ENCODE measurements around the gene CMPK2.
"Not testable (repeated sequence)": the region's sequence is repeated elsewhere in the genome, so short reads cannot be mapped to it uniquely, and the experiment has no call there.

The CMPK2 gene

DNA sequence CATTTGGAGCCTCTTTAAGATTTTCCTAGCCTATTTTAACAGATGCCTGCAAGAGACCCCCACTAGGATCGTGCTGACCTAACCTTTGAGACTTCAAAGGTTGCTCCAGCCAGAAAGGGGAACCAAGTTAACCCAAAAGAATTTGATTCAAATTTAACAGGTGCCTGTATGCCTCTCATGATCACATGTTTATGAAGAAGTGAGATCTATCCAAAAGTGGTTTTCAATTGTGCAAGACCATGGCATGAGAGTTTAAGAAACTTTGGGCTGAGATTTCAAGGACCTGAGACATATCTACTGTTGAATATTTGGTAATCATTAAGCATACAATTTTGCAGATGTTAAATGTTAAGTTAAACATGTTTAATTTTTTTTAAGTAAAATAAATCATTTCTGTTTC is 10.6 kb upstream of the CMPK2 start:
- DNase-seq (ENCODE audit: low read depth in 1 of 2, low spot score in 1 of 2), result no peak
- in situ Hi-C loops (cut with HindIII; ENCODE audit: low pct_unique_long_range_greater_than_20kb, low sequenced_read_pairs), result no loop called here
- no peak for TF ChIP-seq JUND (IDR thresholded peaks at IDR 0.05; ENCODE audit: low read depth)

DNA sequence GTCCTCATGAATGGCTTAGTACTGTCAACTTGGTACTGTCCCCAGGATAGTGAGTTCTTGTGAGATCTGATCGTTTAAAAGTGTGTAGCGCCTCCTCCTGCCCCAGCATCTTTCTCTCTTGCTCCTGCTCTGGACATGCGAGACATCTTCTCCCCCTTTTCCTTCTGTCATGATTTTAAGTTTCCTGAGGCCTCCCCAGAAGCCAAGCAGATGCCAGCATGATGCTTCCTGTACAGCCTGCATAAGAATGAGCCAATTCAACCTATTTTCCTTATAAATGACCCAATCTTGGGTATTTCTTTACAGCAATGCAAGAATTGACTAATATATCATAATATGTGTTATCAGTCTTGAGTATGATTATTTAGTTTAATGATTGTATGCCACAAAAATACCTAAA is 8.3 kb upstream of the CMPK2 start:
- no peak for TF ChIP-seq JUND (IDR thresholded peaks at IDR 0.05; ENCODE audit: low read depth)
- in situ Hi-C loops (cut with HindIII; ENCODE audit: low pct_unique_long_range_greater_than_20kb, low sequenced_read_pairs), result no loop called here
- DNase-seq (ENCODE audit: low read depth in 1 of 2, low spot score in 1 of 2), result no peak

DNA sequence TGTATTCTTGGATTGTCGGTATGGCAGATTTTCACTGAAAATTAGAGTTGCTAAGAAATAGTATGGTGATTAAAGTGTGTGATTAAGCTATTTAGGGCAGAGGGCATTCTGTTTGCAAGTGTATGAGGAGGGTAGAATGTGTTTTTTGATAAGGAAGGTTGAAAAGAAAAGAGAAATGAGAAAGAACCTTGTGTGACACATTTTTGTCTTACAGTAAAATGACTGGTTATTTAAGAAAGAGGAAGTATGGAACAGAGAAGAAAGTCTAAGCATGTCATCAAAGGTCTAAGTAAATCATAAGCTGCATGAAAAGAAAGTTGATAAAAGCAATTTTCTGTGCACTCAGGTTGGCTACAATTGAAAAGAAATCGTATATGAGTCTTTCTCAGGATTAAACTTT is 6.7 kb upstream of the CMPK2 start:
- no peak for TF ChIP-seq JUND (IDR thresholded peaks at IDR 0.05; ENCODE audit: low read depth)
- no peak for DNase-seq (ENCODE audit: low read depth in 1 of 2, low spot score in 1 of 2)
- in situ Hi-C loops (cut with HindIII; ENCODE audit: low pct_unique_long_range_greater_than_20kb, low sequenced_read_pairs), result no loop called here

DNA sequence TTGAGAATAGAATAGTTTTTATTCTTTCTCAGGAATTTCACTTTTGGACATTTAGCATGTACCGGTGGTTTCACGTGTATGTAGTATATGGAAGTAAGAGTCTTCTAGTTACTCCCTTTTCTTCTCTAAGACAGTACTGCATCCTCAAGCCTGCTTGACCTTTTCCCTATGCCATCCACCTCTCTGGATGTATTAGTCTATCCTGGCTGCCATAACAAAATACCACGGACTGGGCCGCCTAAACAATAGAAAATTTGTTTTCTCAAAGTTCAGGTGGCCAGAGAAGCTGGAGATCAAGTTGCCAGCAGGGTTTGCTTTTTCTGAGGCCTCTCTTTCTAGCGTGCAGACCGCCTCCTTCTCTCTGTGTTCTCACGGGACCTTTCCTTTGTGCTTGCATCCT is 1.3 kb upstream of the CMPK2 start:
- no peak for TF ChIP-seq JUND (IDR thresholded peaks at IDR 0.05; ENCODE audit: low read depth)
- DNase-seq (ENCODE audit: low read depth in 1 of 2, low spot score in 1 of 2), result no peak
- in situ Hi-C loops (cut with HindIII; ENCODE audit: low pct_unique_long_range_greater_than_20kb, low sequenced_read_pairs), result no loop called here

DNA sequence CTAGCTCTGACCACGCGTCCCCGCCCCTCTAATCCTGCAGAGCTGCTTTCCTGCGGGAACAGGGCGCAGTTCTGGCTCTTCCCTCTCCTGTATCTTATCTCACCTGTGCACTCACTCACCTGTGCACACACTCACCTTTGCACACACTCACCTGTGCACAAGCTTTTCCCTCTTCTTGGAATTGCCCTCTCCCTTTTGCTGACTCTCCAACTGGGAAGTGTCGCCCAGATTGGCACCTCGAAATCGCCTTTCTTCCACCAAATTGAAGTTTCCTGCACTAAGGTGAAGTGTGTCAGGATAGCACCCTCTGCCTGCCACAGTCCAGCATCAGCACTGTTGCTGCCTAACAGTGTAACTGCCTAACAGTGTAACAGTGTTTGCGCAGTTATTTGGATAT is 566 bp upstream of the CMPK2 start:
- in situ Hi-C loops (cut with HindIII; ENCODE audit: low pct_unique_long_range_greater_than_20kb, low sequenced_read_pairs), result no loop called here
- DNase-seq (ENCODE audit: low read depth in 1 of 2, low spot score in 1 of 2), result peak; percentile 49 to 51
- no peak for TF ChIP-seq JUND (IDR thresholded peaks at IDR 0.05; ENCODE audit: low read depth)

DNA sequence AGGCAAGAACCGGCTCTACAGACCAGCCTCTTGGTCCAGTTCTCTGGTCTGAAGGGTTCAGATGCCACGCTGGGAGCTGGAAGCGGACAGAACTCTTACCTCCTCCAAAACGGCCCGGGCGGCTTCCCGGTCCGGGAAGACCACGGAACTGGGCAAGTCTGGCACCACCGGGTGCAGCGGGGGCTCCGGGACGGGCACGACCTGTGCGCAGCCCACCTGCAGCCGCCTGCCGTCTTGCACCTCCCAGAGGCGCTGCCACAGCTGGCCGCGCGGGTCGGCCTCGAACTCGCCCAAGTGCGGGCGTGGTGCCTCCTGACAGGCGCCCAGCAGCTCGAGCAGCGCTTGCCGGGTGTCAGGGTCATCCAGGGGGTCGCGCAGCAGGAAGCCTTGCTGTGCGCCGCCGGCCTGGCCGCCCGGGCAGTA is 773 bp downstream of the CMPK2 start:
- no peak for TF ChIP-seq JUND (IDR thresholded peaks at IDR 0.05; ENCODE audit: low read depth)
- in situ Hi-C loops (cut with HindIII; ENCODE audit: low pct_unique_long_range_greater_than_20kb, low sequenced_read_pairs), result no loop called here
- no peak for DNase-seq (ENCODE audit: low read depth in 1 of 2, low spot score in 1 of 2)

DNA sequence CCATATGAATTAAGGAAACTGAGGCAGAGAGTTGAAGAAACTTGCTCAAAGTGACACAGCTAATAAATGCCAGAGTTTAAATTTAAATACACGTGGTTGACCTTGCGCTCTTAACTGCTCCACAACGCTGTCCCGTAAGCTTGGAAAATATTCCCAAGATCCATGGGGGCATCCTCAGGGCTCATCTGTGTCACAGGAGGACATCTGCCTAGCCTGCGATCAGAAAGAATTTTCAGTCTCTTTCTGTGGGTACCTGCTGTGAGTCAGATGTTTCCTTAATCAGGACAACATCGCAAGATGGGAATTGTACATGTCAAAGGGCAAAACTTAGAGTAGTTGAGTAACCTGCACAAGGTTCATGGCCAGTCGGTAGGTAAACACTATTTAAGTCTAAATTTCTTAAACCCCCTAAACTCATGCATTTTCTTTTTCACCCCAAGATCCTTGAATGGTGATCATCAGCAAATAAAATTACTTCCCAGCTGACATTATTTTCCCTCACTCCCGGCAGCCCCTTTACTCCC is 1.4 kb downstream of the CMPK2 start:
- TF ChIP-seq JUND (IDR thresholded peaks at IDR 0.05; ENCODE audit: low read depth), result no peak

DNA sequence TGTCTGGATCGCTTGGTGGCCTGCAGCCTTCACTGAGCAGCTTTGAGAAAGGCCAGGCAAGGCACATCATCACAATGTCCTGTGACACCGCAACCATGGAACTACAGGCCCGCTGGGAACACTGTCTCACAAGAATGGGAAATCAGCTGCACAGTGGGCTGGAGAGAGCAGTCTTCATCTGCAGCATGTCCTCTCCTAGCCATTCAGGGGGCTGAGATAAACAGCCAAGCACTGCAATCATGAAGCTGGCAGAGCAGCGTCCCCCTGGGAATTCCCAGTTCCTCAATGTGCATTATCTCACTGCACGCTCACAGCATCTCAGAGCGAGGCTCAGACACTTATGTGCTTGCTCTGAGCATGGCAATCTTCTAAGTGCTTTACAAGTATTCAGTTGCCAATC is 1.9 kb downstream of the CMPK2 start:
- no peak for DNase-seq (ENCODE audit: low read depth in 1 of 2, low spot score in 1 of 2)
- in situ Hi-C loops (cut with HindIII; ENCODE audit: low pct_unique_long_range_greater_than_20kb, low sequenced_read_pairs), result no loop called here
- TF ChIP-seq JUND (IDR thresholded peaks at IDR 0.05; ENCODE audit: low read depth), result no peak

More for the DNA sequence above, 1.4 kb downstream of the CMPK2 start:
- DNase-seq (ENCODE audit: low read depth in 1 of 2, low spot score in 1 of 2), result no peak
- in situ Hi-C loops (cut with HindIII; ENCODE audit: low pct_unique_long_range_greater_than_20kb, low sequenced_read_pairs), result no loop called here

DNA sequence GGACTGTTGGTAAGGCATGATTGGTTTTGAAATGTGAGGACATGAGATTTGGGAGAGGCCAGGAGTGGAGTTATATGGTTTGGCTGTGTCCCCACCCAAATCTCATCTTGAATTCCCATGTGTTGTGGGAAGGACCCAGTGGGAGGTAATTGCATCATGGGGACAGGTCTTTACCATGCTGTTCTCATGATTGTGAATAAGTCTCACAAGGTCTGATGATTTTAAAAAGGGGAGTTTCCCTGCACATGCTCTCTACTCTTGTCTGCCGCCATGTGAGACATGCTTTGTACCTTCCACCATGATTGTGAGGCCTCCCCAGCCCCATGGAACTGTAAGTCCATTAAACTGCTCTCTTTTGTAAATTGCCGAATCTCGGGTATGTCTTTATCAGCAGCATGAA is 5.4 kb downstream of the CMPK2 start:
- no peak for TF ChIP-seq JUND (IDR thresholded peaks at IDR 0.05; ENCODE audit: low read depth)
- DNase-seq (ENCODE audit: low read depth in 1 of 2, low spot score in 1 of 2), result no peak
- in situ Hi-C loops (cut with HindIII; ENCODE audit: low pct_unique_long_range_greater_than_20kb, low sequenced_read_pairs), result no loop called here

DNA sequence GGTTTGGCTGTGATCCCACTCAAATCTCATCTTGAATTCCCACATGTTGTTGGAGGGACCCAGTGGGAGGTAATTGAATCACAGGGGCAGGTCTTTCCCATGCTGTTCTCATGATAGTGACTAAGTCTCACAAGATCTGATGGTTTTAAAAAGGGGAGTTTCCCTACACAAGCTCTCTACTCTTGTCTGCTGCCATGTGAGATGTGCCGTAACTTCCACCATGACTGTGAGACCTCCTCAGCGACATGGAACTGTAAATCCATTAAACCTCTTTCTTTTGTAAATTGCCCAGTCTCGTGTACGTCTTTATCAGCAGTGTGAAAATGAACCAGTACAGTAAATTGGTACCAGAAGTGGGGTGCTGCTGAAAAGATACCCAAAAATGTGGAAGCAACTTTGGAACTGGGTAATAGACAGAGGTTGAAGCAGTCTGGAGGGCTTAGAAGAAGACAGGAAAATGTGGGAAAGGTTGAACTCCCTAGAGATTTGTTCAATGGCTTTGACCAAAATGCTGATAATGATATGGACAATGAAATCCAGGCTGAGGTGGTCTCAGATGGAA is 7.2 kb downstream of the CMPK2 start:
- in situ Hi-C loops (cut with HindIII; ENCODE audit: low pct_unique_long_range_greater_than_20kb, low sequenced_read_pairs); DNase-seq (ENCODE audit: low read depth in 1 of 2, low spot score in 1 of 2): not testable (repeated sequence)

DNA sequence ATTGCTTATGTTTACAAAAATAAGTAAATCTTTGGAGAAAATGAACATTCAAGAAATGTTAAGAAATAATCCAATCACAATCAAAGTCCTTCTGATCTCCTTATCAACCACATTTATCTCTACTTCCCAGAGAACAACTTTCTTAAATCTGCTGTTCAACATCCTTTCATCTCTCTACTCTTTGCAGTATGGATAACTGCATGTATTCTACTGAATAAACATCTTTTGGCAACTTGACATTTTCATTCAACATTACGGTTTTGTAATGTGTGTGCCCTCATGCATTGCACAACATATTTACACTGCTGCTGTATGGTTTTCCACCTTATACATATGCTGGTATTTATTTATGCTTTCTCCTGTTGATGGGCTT is 9.2 kb downstream of the CMPK2 start:
- in situ Hi-C loops (cut with HindIII; ENCODE audit: low pct_unique_long_range_greater_than_20kb, low sequenced_read_pairs), result no loop called here
- DNase-seq (ENCODE audit: low read depth in 1 of 2, low spot score in 1 of 2), result no peak
- TF ChIP-seq JUND (IDR thresholded peaks at IDR 0.05; ENCODE audit: low read depth), result no peak

DNA sequence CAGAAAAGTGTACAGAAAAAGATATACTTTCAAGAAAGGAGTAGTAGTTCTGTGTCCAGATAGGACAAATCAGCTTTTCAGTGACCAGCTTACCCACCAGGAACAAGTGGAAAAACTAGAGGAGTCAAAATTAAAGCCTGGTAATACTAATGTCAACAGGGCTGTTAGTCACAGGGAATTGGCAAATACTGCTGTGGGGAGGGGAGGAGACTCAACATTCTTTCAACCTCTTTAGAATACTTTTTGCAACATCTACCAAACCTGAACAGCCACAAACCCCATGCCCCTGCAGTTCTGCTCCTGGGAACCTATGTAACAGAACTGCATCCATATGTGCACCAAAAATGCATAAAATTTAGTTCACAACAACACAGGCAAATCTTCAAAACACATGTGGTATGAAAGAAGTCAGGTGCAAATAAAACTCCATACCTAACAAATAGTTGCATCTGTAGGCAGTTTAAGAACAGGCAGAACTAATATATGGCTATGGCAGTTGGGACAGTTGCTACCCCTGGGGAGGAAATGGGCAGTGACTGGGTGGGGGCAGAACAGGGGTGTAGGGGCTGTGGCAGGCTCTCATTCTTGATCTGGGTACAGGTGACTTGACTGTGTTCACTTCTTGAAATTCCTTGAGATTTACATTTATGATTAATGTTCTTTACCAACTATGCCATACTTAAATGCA is 9.7 kb downstream of the CMPK2 start:
- no peak for TF ChIP-seq JUND (IDR thresholded peaks at IDR 0.05; ENCODE audit: low read depth)
- in situ Hi-C loops (cut with HindIII; ENCODE audit: low pct_unique_long_range_greater_than_20kb, low sequenced_read_pairs), result no loop called here
- DNase-seq (ENCODE audit: low read depth in 1 of 2, low spot score in 1 of 2), result peak in 1 of 2 experiments; percentile 30

DNA sequence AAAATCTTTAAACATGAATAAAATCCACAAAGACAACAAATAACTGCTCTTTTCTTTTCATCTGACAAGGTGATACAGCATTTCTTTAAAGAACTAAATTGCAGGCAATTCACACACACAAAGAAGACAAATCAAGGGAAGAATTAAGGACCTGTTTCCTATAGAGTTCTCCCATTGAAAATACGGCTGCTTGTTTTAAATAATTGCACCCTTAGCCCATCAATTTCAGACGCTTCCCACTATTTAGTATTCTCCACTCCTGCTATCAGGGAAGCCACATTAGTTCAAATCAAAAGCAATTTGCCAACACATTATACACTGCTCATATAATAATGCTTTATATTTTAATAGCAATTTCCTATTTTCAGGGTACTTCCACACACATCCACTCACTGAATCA is 11.3 kb downstream of the CMPK2 start:
- no peak for DNase-seq (ENCODE audit: low read depth in 1 of 2, low spot score in 1 of 2)
- in situ Hi-C loops (cut with HindIII; ENCODE audit: low pct_unique_long_range_greater_than_20kb, low sequenced_read_pairs), result no loop called here
- TF ChIP-seq JUND (IDR thresholded peaks at IDR 0.05; ENCODE audit: low read depth), result no peak

DNA sequence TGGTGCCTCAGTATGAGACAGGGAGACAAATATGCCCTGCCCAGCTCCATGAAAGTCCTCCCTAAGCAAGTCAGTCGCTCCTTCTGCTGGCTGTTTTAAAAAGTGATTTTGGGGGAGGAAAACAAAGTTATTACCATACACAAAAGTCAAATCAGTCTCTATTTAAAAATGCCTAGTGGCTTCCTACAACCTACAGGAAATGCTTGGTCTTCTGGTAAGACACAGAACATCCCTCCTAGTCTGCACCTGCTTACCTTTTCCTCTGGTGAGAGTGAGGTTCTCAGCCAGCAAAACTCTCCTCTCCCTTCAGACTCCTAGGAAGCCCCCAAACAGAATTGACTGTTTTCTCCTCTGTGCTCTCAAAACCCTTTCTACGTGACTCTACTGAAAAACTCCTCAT is 13.5 kb downstream of the CMPK2 start:
- no peak for TF ChIP-seq JUND (IDR thresholded peaks at IDR 0.05; ENCODE audit: low read depth)
- DNase-seq (ENCODE audit: low read depth in 1 of 2, low spot score in 1 of 2), result no peak
- in situ Hi-C loops (cut with HindIII; ENCODE audit: low pct_unique_long_range_greater_than_20kb, low sequenced_read_pairs), result no loop called here
